CD4-positive, alpha-beta T cell treated with Interleukin-15 for 1 hour (primary cell): ENCODE data around the gene SVIL.
"Not testable (repeated sequence)": the region's sequence is repeated elsewhere in the genome, so short reads cannot be mapped to it uniquely, and the experiment has no call there.

Experiments
- DNase-seq: peaks from one replicate; pipeline ENCODE4 v3.0.0-alpha.2; 2020

Gene SVIL

DNA sequence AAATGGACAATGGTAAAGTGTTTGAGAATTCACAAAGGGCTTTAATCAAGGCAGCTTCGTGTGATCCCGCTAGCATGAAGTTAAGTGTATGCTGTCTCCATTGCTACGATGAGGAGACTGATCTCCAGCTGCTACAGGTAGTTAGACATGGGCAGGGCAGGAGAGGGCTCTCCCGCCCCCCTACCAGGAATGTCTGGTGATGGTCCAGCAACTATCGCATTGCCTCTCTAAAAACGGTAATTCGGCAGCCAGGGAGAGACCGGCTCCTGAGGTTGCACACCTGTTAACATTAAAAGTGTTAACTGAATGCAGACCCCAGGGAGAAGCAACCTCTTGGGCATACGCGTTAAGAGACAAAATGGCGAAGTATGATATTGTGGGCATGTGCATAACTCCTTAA lies 37.9 kb downstream of the SVIL start:
- DNase-seq = no peak

DNA sequence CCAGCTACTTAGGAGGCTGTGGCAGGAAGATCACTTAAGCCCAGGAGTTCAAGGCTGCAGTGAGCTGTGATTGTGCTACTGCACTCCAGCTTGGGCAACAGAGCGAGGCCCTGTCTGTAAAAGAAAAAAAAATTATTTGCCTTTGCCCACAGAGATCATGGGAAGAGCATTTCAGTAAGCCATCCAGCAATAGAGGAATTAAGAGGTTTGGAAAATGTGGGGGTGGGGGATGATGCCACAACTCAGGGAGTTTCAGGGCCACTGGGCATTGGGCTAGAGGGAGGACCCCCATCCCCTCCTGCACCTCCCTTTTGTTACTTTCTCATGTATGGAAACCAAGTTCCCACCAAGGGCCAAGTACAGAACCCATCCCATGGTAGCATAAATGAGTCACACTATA lies 38.4 kb downstream of the SVIL start:
- DNase-seq = no peak

DNA sequence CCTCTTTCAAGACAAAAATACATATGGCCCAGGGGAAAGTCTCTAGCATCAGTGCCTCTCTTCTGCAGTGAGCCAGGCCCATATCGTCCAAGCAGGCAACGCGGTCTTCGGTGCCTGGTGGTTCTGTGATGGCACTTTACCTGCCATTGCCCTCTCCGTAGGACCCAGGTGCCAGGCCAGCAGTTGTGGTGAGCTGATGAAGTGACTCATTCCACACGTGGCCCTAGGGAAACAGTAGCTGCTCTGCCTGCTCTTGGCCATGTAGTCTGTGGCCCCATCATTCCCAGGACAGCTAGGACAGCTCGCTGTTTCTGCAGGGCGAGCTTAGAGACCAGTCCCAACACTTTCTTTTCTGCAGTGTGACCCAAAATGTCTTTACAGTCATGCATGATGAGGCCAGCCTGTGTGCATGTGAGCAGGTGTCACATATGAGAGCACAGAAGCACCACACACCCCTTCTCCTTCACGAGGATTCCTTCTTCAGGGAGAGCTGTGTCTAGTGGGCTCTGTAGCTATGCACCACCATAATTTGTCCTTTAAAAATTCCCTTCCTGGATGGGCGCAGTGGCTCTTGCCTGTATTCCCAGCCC lies 39.0 kb downstream of the SVIL start:
- DNase-seq = no peak

DNA sequence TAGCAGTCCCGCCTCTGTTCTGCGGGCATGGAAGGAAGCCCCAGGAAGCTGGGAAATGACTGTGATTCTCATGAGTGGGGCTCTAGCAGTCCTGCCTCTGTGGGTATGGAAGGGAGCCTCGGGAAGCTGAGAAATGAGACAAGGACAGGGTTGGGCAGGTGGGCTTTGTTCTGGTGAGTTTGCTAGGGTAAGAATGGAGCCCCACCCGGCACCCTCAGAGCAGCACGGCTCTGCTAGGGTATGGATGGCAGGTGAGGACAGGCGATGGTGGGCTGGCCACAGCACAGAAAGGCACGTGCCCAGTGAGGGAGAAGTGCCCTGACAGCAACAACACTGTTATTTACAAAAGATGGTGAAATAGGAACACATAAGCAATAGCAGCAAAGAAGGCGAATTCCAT lies 39.6 kb downstream of the SVIL start:
- DNase-seq = no peak

DNA sequence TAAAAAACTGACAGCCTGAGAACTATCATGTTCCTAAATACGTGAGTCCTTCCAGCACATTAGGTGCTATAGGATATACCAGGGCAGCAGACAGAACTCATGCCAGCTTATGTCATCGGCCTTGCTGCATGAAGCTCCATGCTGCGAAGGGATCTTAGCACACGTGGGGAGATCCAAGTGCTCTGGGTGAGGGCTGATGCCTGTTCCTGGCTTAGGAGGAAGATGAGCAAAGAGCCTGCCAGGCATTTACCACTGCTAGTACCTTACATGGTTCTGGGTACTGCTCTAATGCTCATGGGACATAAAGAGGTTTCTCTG lies 43.2 kb downstream of the SVIL start:
- DNase-seq = no peak

DNA sequence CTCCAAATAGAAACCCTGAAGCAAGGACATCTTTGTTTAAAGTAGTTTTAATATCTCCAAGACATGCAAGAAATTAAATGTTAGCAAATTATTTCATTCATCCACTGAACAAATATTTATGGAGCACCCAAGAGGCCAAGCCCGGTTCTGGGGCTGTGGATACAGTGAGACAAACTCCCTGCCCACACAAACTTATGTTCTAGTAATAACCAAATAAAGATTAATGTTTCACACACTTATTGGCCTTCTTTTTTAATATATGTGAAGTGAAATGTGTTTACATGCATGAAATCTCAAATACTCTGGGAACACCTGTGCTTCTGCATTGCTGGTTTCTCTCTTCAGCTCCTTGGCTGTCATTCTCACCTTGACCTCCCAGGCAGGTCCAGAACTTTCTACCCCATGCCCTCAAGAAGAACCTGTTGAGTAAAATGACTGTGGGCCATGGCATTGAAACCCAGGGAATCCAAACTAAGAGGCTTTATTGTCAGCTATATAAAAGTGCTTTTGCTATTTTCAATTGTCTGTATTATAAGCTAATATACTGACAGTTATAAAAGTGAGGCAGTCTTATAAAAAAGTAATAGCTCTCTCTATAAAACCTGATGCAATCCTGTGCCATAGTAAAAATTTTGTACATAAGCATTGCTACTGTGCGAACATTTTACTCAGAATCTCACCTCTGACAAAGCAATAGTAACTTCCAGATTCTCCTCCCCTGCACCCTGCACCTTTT lies 43.7 kb downstream of the SVIL start:
- DNase-seq = no peak

DNA sequence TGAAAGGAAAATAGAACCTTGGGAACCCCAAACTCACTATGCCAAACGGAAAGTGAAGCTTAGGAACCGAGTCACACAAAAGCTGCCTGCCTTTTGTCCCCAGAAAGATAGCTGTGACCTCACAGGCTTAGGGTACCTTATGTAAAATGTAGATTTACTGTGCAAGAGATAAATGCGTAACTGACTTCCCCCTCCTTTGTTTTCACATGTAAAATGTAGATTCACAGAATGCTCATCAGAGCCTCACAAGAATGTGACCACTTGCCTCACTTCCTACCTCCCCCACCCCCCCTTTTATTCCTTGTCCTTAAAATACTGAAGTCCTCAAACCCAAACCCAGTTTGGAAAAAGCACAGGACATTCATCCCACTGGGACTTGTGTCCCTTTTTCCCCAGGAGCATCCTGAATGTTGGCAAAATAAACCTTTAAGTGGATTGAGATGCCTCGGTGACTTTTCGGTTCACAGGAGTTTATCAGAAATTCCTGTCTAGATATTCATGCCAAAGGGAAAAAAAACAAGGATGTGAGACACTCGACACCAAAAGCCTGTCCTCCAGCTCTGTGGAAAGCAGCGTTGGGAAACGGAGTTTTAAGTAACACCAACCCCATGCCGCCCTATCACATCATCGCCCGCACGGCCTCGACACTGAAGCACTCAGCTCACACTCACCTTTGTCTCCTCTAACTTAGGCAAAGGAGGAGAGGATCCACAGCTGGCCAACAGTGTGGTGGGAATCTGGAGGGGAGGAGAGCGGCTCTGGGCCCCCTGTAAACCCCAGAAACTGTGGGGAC lies 45.9 kb downstream of the SVIL start:
- no peak for DNase-seq

DNA sequence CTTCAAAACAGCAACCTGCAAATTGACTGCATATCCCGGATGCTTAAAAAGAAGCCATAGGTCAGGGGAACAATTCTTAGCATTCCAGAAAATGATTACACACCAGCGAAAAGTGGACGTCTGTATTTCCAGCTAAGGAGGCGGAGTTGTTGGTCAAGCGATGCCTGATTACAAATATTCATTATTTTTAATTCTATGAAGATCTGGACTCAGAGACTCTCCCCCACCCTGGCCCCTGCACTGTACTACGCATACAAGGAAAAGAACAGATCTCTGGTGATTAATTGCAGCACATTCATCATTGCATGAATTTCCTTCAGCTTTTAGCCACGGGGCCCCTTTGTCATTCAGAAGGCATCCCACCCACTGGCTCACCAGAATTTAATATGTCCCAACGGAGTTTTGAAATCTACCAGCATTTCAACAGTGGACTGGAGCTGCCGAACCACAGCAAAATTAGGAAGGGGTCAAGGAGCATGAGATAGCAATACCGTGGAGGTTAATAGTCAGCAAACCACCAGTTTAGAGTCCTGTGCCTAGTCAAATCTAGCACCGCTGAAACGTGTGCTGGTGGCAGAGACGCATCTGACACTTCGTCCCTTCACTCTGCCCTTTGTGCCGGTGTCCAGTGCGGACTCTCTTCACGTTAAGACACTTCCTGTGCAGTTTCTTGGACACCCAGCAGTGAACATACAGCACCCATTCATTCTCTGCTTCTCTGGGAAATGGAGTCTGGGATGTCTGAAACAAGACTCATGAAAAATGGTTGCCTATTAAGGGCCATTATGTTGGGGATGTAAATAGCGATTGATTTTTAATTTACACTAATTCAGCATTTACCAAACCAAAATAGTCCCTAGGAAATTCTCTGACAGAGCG lies 46.8 kb downstream of the SVIL start:
- not testable (repeated sequence) for DNase-seq

DNA sequence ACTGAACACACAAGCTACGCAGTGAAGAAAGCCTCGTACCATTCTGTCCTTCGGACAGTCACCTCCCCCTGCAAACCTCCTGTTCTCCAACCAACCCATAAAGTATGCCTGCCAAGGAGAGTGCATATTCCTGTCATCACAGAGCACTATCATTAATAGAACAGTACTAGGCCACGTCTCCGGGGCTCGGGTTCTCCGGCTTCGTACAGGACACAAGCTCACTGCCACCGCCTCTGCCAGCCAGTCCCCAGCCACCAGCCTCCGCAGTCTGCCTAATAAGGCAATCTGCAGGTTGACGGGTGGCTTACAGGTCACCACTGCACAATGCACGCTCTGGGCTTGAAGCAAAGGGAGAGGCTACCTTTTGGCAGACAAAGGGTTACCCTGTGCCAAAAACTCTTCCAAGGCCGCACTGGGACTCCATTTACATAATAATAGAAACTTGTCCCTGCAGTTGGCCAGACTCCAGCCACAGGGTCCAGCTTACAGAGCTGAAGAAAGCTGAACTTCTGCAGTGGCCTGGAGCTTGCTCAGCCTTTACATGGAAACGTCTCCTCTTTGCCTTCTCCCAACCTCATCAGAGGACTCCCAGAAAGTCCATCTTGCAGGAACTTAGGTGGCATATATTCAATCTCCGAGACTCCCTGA lies 47.5 kb downstream of the SVIL start:
- DNase-seq = not testable (repeated sequence)

DNA sequence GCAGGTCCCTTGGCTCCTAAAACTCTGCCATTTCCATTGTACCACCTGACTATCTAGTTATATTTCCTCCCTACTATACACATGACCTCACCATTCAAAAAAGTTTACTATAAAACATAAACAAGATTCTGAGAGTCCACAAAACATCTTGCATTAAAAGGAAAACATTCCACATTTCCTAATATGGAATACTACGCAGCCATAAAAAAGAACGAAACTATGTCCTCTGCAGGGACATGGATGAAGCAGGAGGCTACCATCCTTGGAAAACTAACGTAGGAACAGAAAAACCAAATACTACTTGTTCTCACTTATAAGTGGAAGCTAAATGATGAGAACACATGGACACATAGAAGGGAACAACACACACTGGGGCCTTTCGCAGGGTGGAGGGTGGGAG lies 48.3 kb downstream of the SVIL start:
- DNase-seq = no peak

DNA sequence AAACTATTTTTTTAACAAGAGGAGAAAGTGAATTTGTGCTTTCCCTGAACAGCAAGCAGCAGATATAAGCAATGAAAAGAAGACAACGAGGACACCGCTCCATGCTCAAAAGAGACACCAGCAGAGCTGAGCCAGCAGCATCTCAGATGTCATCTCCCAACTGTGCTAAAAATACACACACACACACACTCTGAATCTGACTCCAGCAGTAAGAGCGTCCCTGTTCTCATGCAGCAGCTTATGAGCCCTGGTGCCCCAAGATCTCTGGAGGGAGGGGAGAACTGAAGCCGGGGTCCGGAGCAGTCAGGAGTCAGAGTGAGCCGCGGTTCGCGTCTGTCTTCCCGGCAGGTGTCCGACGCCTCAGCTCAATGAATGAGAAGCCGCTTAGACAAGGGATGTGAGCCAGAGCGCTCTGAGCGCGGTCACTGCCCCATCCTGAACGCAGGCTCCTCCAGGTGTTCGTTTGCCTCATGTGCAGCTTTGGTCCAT lies 49.2 kb downstream of the SVIL start:
- DNase-seq = no peak

DNA sequence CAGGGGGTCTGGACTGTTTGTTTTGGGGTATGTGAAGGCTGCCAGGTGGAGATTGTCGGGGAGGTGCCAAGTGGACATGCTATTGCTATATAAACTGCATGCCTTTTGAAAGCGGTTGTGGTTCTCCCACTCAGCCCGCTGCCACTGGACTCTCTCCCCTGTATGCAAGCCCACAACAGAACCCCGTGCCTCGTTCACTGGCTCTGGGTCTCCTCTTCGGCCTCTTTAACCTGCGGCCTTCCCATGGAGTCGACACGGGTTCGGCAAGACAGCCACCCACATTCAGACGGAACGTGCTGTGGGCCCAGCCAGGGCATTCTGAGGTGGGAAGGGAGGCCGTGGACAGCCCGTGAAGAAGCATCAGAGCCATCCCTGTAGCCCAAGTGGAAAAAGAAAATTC lies 50.3 kb downstream of the SVIL start:
- no peak for DNase-seq

DNA sequence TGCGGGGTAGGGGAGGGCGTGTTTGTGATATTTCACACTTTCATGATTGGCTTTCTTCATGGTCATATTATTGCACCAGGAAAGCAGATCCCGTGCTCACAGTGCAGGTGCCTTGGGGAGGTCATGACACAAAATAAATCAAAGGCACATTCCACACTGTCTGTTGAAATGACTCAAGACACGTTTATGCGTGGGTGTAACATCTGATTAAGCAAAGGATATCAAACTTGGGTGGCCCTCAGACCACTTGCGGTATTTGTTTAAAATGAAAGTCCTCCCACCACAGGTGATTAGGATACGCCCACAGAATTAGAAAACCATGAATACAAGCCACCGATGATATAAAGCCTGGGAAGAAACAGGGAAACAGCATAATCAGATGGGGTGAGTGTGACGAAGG lies 51.1 kb downstream of the SVIL start:
- DNase-seq = no peak

DNA sequence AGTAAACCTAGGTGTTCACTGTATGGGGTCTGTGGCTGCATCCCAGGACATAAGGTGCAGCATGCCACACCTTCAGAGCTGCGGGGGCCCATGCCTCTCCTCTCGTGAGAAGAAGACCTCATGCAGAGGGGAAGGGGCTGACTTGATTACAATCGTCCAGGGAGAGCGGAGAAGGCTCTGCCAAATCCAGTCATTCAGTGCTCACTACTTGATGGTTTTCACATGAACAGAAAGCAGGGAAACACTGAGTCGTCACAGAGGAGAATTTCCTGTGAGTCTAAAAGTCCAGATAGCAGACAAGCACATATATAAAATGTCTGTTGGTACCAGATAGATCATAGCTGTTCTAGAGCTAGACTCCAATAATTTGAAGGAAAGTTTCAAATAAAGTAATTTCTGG lies 52.0 kb downstream of the SVIL start:
- not testable (repeated sequence) for DNase-seq

DNA sequence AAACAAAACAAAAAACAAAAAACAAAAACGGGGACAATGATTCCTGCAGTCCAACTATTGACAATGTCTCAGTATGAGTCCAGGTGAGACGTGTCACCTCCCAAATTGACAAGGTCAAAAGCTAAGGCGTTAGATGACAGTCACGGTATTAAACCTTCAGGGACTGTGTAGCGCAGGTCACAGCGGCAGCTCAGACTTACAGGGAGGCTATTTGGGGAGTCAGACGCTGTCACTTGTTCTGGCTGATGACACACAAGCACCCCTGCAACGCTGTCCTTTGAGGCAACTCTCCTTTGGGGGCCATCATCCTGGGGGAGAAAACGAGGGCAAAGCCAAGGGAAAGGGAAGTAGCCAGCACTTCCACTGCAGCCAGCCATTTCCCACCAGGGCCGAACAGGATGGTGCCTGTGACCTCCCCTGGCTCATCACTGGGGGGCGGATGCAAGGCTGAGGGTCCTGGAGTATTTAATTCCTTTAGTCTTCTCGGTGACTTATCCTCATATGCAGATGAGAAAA lies 55.3 kb downstream of the SVIL start:
- DNase-seq = no peak

DNA sequence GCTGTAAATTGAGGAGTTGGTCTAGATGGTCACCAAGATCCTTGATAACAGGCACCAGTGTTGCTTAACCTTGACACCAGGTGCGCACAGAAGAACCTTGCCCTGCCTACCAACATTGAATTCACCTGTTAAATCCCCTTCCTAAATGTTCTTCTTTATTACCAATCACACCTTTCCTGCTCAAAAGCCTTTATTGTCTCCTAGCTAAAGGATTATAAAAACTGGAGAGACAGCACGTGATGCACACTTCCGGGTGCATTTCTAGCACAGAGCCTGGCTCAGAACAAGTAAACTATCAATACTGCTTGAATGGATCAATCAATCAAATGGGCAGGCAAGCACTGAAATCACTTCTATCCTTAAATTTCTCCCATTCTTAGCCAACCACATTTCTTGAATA lies 56.3 kb downstream of the SVIL start:
- DNase-seq = no peak

DNA sequence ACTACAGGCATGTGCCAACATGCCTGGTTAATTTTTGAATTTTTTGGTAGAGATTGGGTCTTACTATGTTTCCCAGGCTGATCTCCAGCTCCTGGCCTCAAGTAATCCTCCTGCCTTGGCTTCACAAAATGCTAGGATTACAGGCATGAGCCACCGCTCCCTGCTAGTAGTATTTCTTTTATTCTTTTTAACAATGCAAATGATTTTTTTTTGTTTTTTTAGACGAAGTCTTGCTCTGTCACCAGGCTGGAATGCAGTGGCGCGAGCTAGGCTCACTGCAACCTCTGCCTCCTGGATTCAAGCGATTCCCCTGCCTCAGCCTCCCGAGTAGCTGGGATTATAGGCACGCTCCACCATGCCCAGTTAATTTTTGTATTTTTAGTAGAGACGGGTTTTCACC lies 58.1 kb downstream of the SVIL start:
- no peak for DNase-seq

DNA sequence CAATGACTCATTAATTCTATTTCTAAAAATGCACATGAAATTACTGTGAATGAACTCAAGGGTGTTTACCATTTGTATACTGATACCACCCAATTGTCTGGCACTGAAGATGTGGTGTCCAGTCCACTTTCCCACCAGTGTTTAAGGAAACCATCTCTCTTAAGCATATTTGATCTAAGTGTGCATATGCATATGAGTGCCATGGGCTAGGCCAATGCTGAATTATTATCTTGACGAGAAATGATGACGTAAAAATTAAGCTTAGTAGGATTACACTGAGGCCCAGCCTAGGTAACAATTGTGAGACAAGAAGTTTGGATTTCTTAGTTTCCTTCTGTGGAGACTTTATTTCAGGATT lies 59.7 kb downstream of the SVIL start:
- DNase-seq = no peak

DNA sequence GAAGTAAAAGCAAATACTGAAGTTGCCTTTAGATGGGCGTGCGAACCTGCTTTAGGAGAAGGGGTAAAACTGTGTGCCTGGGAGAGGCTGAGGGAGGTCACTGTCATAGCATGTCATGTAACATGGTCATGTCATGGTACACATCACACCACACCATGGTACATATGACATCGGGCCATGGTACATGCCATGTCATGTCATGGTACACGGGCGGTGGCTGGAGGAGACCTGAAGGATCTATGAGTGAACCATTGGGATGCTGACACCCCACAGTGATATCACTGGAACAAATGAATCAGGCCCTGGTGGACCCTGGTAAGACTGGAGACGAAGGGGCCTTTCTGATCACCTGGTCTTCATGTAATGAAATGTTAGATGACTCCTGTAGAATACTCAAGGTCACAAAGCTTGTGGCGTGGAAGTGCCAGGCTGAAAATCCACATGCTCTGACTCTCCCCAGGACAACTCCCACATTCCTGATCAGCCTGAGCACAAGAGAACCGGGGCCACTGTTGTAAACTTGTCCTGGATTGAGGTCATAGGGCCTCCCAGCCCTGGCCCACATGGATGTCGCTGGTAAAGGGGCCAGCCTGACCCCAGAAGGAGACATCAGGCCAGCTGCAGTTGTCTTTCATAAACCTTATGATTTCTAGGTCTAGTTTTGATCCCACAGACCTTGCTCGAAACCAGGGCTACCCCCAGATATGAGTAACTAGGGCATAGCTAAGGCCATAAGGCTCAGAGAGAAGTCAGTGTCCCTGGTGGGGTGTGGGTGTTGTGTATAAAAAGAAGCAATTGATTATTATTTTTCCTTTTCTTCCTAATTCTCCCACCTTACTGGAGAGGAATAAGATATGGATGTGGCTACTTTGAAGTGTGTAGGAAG lies 60.3 kb downstream of the SVIL start:
- not testable (repeated sequence) for DNase-seq

DNA sequence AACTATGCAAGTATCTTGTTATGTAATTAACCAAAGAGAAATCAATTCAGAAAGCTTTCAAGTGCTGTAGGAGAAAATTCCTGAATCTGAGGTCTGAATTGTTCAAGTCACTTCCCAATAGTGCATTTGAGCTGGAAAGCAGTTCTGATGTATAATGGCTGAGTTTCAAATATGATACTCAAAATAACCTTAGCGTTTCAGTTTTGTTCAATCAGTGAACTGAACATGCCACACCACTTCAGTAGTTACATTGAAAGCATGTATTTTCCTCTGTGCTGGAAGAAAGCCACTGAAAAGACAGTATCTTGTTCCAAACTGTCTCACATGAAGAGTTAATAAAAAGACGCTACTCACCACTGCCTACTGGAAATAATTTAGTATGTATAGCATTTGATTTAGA lies 64.5 kb downstream of the SVIL start:
- DNase-seq = not testable (repeated sequence)

DNA sequence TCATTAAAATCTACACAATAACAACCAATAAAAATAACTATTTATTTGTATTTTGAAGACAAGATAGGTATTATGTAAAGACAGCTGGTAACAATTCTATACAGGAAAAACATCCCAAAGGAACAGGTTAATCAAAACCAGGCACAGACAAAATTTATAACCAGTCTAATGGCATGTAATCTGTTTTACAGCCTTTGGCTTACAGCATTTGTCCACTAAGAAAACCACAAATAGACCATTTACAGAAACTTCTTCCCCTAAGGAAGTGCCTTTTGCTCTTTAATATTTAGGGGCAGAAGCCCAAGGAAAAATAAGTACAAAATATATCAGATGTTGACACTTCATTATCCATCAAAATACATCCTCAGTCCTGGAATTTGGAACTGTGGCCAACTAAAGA lies 65.0 kb downstream of the SVIL start:
- no peak for DNase-seq
